HG03520 (cell line): Measurements from ENCODE around the gene IARS1.

Experiments used
- ATAC-seq: cut with Tn5 transposase; IDR thresholded peaks from one replicate; pipeline ENCODE4 v1.9.1; 2021; ENCODE audit warnings: mild to moderate bottlenecking, moderate library complexity; ENCODE audit not compliant: unreplicated experiment

The IARS1 gene

GRCh38 chr9:92295827-92296258 is 2.3 kb upstream of the IARS1 start:
- ATAC-seq, result no peak

GRCh38 chr9:92295240-92295790 is 1.8 kb upstream of the IARS1 start:
- ATAC-seq, result no peak

DNA sequence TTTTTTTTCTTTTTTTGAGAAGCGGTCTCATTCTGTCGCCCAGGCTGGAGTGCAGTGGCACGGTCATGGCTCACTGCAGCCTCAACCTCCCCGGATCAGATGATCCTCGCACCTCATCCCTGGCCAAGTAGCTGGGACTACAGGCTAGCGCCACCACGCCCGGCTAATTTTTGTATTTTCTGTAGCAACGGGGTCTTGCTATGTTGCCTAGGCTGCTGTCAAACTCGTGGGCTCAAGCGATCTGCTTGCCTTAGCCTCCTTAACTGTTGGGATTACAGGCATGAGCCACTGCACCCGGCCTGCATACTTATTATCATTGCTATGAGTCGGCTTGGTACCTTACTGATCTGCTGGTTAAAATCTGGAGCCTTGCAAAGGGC is 790 bp upstream of the IARS1 start:
- no peak for ATAC-seq

DNA sequence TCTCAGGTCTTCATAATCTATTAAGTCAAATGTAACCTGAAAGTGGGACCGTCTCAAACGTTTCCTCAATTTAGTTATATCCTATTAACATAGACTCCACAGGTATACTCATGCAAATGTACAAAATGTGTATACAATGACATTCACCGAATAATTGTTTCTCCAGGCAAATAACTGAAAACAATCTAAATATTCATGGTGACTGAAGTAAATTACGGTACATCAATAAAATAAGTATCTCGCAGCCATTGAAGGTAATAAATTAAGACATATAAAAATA is 482 bp downstream of the IARS1 start:
- no peak for ATAC-seq

- no peak for ATAC-seq
Observed at GRCh38 chr9:92292338-92293074, 991 bp downstream of the IARS1 start.

GRCh38 chr9:92291577-92291976 is 1.9 kb downstream of the IARS1 start:
- ATAC-seq, result no peak

GRCh38 chr9:92290785-92291429 is 2.6 kb downstream of the IARS1 start:
- no peak for ATAC-seq

- no peak for ATAC-seq
Observed at GRCh38 chr9:92289708-92290390, 3.6 kb downstream of the IARS1 start.

DNA sequence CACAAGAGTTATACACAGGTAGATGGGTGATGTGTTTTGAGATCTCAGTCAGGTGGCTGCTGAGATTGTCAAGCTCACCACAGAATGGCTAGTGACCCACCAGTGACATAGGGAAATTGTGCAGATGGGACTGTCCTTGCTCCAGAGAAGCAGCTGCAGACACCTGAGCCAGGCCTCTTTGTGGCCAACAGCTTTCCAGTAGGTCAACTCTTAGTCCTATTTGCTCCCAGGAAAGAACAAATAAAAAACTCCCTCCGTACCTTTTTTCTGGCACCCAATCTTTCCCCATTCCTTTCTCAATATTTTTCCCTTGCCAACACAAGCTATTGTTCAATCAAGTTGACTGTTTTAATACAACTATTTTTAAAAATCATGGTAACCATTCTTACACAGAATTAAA is 14.2 kb downstream of the IARS1 start:
- ATAC-seq, result no peak

GRCh38 chr9:92278110-92278509 is 15.4 kb downstream of the IARS1 start:
- ATAC-seq, result no peak

DNA sequence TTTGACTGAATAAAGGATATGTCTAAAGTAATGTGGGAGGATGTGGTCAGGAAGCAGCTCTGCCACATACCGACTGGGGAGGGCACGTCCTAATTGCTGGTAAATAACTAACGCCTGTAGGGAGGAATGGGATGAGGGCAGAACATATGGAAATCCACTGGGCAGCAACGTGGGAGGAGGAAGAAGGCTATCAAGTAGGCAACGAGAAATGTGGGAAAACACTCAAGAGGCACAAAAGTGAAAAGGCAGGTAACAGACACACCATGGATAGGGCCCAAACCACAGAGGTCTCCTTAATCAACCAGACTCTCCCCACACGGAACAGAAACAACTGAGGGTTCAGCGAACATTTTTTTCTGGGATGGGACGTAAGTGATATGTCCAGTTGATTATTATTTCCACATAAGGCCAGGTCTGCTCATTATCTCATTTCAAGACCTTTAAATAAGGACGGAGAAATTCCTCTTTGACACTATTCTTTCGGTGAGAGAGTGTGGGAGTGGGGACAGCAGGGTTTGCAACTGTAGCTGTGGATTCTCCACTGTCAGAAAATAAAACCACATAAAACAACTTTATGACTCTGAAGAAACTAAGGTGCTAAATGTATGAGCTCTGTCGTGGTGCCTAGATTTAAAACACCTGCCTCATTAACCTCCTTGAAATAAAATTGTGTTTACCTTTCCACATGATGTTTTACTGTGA is 17.0 kb downstream of the IARS1 start:
- ATAC-seq, result no peak

DNA sequence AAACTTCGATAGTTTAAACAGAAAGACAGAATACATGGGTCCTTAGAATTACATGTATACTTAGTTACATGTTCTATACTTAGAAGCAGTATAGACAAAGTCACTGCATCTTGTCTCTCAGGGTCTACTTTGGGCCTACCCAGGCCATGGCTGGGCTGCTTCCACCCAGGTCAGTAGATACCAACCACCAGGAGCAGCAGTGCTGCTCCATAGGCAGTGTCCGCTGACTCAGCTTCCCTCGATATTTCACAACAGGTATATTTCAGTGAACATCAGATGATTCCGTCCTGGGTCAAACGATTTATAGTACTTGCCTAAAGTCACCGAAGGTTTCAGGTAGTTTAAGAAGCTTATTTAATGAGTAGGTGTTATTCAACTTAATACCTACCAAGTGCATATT is 18.0 kb downstream of the IARS1 start:
- ATAC-seq, result no peak

- no peak for ATAC-seq
Observed at GRCh38 chr9:92270511-92270910, 23.0 kb downstream of the IARS1 start.

GRCh38 chr9:92266486-92266885 is 27.0 kb downstream of the IARS1 start:
- no peak for ATAC-seq

DNA sequence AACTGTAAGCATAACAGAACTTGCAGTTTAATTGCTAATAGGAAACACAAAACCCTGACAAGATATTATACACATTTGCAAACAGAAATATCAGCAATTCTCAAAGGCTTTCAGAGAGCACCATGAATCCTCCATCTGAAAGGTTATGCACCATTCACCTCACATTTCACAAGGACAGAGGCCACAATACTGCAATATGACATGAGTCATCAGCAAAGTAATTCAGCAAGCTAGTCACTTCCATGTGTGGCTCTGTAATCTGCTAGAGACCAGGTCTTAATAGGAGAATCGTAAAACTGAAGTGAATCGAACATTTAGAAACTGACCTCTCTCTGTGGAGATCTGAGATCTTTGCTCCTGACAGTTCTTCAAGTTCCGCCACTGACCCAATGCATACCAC is 28.3 kb downstream of the IARS1 start:
- ATAC-seq, result no peak

- no peak for ATAC-seq
Observed at GRCh38 chr9:92263131-92263530, 30.4 kb downstream of the IARS1 start.

DNA sequence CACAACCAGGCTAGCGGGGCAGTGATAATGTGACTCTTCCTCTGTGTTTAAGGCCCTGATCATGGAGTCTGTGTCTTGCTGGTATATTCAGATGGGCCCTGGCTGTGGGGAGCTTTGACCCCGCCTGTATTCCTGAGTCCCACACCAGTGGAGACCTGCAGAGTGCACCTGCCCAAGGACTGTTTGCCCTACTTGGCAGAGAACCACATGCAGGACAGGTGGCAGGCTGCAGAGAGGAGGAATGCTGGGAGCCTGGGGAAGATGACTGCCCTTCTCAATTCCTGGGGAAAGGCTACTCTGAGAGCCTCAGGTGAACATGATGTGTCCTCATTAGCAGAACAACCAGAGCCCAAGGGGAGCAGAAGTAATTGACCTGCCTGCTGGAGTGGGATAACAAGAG is 36.2 kb downstream of the IARS1 start:
- no peak for ATAC-seq

DNA sequence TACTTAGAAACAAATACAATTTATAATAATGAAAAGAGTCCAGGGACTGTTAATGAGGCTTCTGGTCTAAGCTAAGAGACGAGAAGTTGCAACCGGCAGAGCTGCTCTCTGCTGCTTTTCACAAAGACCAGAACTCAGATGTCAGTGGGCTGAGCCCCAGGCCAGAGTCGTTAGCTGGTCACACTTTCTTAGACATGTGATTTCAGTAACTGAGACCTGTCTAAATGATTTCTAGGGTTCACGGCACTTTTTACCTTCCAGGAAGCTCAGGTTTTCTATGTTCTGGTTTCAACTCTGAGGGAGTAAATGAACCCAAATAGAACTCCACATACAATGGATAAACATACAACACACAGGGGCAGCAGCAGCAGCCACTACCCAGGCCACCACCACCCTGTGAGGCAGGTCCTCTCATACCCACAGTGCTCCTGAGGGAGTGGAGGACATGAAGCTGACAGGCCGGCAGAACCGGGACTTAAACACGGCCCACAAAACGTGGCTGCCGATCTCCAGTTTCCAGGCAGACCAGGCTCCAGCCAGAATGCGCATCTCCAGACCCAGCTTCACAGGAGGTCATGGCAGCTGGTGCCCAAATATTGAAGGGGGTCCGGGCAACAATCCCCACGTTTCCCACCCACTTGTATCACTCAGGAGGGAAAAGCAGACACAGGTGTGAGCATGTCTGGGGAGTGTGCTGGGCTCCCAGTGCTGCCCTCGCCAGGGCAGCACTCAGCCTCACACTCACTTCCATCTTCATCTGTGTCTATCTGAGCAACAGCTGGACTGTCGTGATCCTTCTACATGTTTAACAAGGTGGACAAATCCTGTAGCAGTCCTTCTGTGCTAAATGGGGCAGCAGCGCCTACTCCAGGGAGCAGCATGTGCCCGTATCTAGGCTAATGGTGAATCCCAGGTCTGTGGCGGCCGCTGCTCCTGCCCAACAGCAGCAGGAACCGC is 38.8 kb downstream of the IARS1 start:
- no peak for ATAC-seq

GRCh38 chr9:92253656-92254055 is 39.8 kb downstream of the IARS1 start:
- ATAC-seq, result no peak

DNA sequence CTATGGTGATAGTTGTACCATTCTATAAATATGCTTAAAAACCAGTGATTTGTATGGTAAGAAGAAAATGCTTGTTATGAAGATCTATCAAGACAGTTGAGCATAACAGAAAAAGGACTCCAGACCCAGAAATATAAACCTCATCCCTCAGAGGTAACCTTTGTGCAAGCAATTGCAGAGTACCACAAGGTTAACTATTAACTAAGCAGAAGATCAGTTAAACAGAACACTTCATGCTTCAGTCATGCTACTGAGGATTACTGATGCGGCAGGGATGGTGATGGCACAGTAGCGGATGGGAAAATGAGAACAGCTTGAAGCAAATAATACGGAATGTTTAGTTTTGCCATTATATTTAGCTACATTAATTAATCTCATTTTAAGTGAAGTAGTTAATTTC is 45.5 kb downstream of the IARS1 start:
- no peak for ATAC-seq
